Measurements from ENCODE around the gene UBALD1. TPM values are rescaled to one million over a fixed set of nuclear protein-coding genes. Genes with fewer than 3 reads are reported as not detected.

Gene UBALD1
- total RNA-seq, 1 experiment from 2014 or later, result 29.9 TPM

DNA sequence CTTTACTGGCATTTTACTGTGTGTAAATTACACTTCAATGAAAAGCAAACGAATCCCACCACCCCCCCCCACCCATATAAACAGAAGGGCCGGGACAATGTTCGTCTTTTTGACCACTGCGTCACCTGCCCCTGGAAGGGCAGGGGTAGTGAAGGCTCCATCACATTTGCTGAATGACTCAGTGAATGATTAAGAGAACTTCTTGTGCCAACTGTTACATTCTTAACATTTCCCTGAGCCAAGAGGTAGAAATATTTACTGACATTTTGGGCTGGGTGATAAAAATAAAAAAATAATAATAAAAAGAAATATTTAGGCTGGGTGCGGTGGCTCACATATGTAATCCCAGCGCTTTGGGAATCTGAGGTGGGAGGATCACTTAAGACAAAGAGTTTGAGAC is 34.4 kb downstream of the UBALD1 start:
- DNase-seq (ENCODE audit: low read depth, low spot score) (no peak), ATAC-seq (no peak)
- H3K4me3 ChIP-seq (ENCODE audit: low read depth in 2 of 2, low read length in 2 of 2), result no peak overlapping the region
- BruUV-seq (replicated peaks), result no TSS peak
- ChIA-PET POLR2A (no interaction called here), CTCF (no interaction called here)
- H3K27me3 ChIP-seq (ENCODE audit: control insufficient read depth, insufficient read depth, low read length), result no peaks in the 10 kb centered on the region
- no peaks in the 10 kb centered on the region for H3K9me3 ChIP-seq (ENCODE audit: control insufficient read depth, insufficient read depth, low read depth, low read length)
- no peaks in the 10 kb centered on the region for H3K4me1 ChIP-seq (ENCODE audit: control insufficient read depth, insufficient read depth, low read length)
- no peaks in the 10 kb centered on the region for H3K36me3 ChIP-seq (ENCODE audit: control insufficient read depth, insufficient read depth, low read length)
- H3K27ac ChIP-seq (ENCODE audit: low read length), result no peak overlapping the region
- intact Hi-C loops (cut with micrococcal nuclease; ENCODE audit: unreplicated experiment) (no loop called here), in situ Hi-C loops (cut with HindIII; ENCODE audit: low pct_unique_long_range_greater_than_20kb, low sequenced_read_pairs) (no loop called here)
- no peak for TF ChIP-seq REST (IDR thresholded peaks at IDR 0.05; ENCODE audit: insufficient read depth in 1 of 2, low read depth in 2 of 2, low read length in 1 of 2)
- TF ChIP-seq POLR2AphosphoS5 (IDR thresholded peaks at IDR 0.05; ENCODE audit: low read depth, low read length), result no peak
- TF ChIP-seq SIN3A (IDR thresholded peaks at IDR 0.05; ENCODE audit: borderline replicate concordance, insufficient read depth, low read depth, low read length), result no peak
- TF ChIP-seq, protein P1, sequence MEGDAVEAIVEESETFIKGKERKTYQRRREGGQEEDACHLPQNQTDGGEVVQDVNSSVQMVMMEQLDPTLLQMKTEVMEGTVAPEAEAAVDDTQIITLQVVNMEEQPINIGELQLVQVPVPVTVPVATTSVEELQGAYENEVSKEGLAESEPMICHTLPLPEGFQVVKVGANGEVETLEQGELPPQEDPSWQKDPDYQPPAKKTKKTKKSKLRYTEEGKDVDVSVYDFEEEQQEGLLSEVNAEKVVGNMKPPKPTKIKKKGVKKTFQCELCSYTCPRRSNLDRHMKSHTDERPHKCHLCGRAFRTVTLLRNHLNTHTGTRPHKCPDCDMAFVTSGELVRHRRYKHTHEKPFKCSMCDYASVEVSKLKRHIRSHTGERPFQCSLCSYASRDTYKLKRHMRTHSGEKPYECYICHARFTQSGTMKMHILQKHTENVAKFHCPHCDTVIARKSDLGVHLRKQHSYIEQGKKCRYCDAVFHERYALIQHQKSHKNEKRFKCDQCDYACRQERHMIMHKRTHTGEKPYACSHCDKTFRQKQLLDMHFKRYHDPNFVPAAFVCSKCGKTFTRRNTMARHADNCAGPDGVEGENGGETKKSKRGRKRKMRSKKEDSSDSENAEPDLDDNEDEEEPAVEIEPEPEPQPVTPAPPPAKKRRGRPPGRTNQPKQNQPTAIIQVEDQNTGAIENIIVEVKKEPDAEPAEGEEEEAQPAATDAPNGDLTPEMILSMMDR (IDR thresholded peaks at IDR 0.05), result no peak
- no peak for TF ChIP-seq TCF7L2 (IDR thresholded peaks at IDR 0.05; ENCODE audit: low read depth, low read length)

DNA sequence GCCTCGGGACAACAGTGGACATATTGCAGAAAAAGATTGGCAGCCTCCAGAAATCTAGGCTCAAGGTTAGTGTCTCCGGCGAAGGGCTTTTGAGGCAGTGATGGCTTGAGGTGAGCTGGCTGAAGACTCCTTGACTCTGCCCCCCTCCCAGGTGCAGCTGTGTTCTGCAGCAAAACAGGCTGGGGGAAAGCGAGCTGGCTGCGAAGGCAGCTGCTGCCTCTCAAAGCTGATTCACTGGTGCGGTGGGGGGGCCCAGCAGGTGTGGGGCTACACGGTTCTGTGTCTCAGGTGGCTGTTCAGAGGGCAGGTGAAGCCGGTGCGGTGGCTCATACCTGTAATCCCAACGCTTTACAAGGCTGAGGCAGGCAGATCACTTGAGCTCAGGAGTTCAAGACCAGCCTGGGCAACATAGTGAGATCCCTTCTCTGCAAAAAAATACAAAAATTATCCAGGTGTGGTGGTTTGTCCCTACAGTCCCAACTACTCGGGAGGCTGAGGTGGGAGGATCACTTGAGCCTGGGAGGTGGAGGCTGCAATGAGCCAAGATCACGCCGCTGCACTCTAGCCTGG is 35.6 kb downstream of the UBALD1 start:
- H3K4me3 ChIP-seq (ENCODE audit: low read depth in 2 of 2, low read length in 2 of 2), result no peak overlapping the region
- DNase-seq (ENCODE audit: low read depth, low spot score) (no peak), ATAC-seq (no peak)
- no peaks in the 10 kb centered on the region for H3K9me3 ChIP-seq (ENCODE audit: control insufficient read depth, insufficient read depth, low read depth, low read length)
- intact Hi-C loops (cut with micrococcal nuclease; ENCODE audit: unreplicated experiment), result no loop called here
- no TSS peak for BruUV-seq (replicated peaks)
- no peak overlapping the region for H3K27ac ChIP-seq (ENCODE audit: low read length)
- CTCF ChIA-PET, result no interaction called here
- H3K4me1 ChIP-seq (ENCODE audit: control insufficient read depth, insufficient read depth, low read length), result no peaks in the 10 kb centered on the region
- in situ Hi-C loops (cut with HindIII; ENCODE audit: low pct_unique_long_range_greater_than_20kb, low sequenced_read_pairs), result no loop called here
- TF ChIP-seq REST (IDR thresholded peaks at IDR 0.05; ENCODE audit: insufficient read depth in 1 of 2, low read depth in 2 of 2, low read length in 1 of 2), result no peak
- TF ChIP-seq, protein P1 (IDR thresholded peaks at IDR 0.05), result no peak
- TF ChIP-seq SIN3A (IDR thresholded peaks at IDR 0.05; ENCODE audit: borderline replicate concordance, insufficient read depth, low read depth, low read length), result no peak
- TF ChIP-seq TCF7L2 (IDR thresholded peaks at IDR 0.05; ENCODE audit: low read depth, low read length), result no peak
- no peak for TF ChIP-seq POLR2AphosphoS5 (IDR thresholded peaks at IDR 0.05; ENCODE audit: low read depth, low read length)
- H3K36me3 ChIP-seq (ENCODE audit: control insufficient read depth, insufficient read depth, low read length), result no peaks in the 10 kb centered on the region
- no peaks in the 10 kb centered on the region for H3K27me3 ChIP-seq (ENCODE audit: control insufficient read depth, insufficient read depth, low read length)
- POLR2A ChIA-PET, result no interaction called here

Data from Panc1 (cell line).